Neural progenitor cell (in vitro differentiated cells): Measurements from ENCODE around the gene TANC1. TPM values are rescaled to one million over a fixed set of nuclear protein-coding genes. Genes with fewer than 3 reads are reported as not detected.

Experiments
- DNase-seq: peaks from one replicate; pipeline ENCODE4 v3.0.0-alpha.2; 2016; ENCODE audit warnings: low spot score
- H2AFZ ChIP-seq: fragments of 200-600 bp; sonication (generic); replicated peaks from 2 replicates; pipeline ENCODE4 v1.6.1; 2016; ENCODE audit warnings: antibody characterized with exemption
- H3F3A ChIP-seq: fragments of 200-600 bp; sonication (generic); 2 replicates; pipeline ENCODE4 v1.6.1; 2016; ENCODE audit warnings: antibody characterized with exemption, low read depth
- H3K27ac ChIP-seq: fragments of 200-600 bp; sonication (generic); 2 replicates; pipeline ENCODE4 v1.5.1; 2016; ENCODE audit warnings: mild to moderate bottlenecking
- H3K27me3 ChIP-seq: fragments of 200-600 bp; sonication (generic); 2 replicates; pipeline ENCODE4 v1.6.1; 2016; ENCODE audit warnings: mild to moderate bottlenecking, moderate library complexity
- H3K36me3 ChIP-seq: fragments of 200-600 bp; sonication (generic); 2 replicates; pipeline ENCODE4 v1.5.1; 2016
- H3K4me1 ChIP-seq: fragments of 200-600 bp; sonication (generic); 2 replicates; pipeline ENCODE4 v1.6.1; 2016; ENCODE audit warnings: mixed run types
- H3K4me2 ChIP-seq: fragments of 200-600 bp; sonication (generic); 2 replicates; pipeline ENCODE4 v1.6.1; 2016
- H3K4me3 ChIP-seq: fragments of 200-600 bp; sonication (generic); 2 replicates; pipeline ENCODE4 v1.5.1; 2016
- H3K79me2 ChIP-seq: fragments of 200-600 bp; sonication (generic); 2 replicates; pipeline ENCODE4 v1.6.1; 2016; ENCODE audit warnings: low read depth
- H3K9ac ChIP-seq: fragments of 200-600 bp; sonication (generic); 2 replicates; pipeline ENCODE4 v1.6.1; 2016
- H3K9me3 ChIP-seq: fragments of 200-600 bp; sonication (generic); 2 replicates; pipeline ENCODE4 v1.5.1; 2016; ENCODE audit warnings: low read depth
- H4K20me1 ChIP-seq: fragments of 200-600 bp; sonication (generic); 2 replicates; pipeline ENCODE4 v1.6.1; 2016; ENCODE audit warnings: low read depth
- H3K27ac Mint-ChIP-seq: 3 replicates; pipeline ENCODE4 v1.8.0; 2021; ENCODE audit warnings: mixed read lengths
- H3K27me3 Mint-ChIP-seq: 2 replicates; pipeline ENCODE4 v1.8.0; 2022; ENCODE audit warnings: low read depth, mild to moderate bottlenecking, inconsistent platforms, moderate library complexity, mixed read lengths; ENCODE audit not compliant: insufficient read depth
- H3K36me3 Mint-ChIP-seq: 3 replicates; pipeline ENCODE4 v1.8.0; 2021; ENCODE audit warnings: mixed read lengths
- H3K4me1 Mint-ChIP-seq: 3 replicates; pipeline ENCODE4 v1.8.0; 2021; ENCODE audit warnings: mixed read lengths
- H3K4me3 Mint-ChIP-seq: 3 replicates; pipeline ENCODE4 v1.8.0; 2021; ENCODE audit warnings: mild to moderate bottlenecking, moderate library complexity, mixed read lengths
- H3K9me3 Mint-ChIP-seq: 3 replicates; pipeline ENCODE4 v1.8.0; 2020; ENCODE audit warnings: mixed read lengths
- EZH2 ChIP-seq: fragments of 200-600 bp; sonication (generic); IDR thresholded peaks from 2 replicates; pipeline ENCODE4 v1.6.1; 2017; ENCODE audit warnings: antibody characterized with exemption, mild to moderate bottlenecking, moderate library complexity
- EZH2phosphoT487 ChIP-seq: fragments of 200-600 bp; sonication (generic); IDR thresholded peaks from 2 replicates; pipeline ENCODE4 v1.6.1; 2017; ENCODE audit warnings: antibody characterized with exemption
- total RNA-seq: library from RNA; depleted of rRNA; stranded (reverse); fragments of >200 nt; gene quantifications from 2 replicates; pipeline ENCODE4 v1.2.3, GENCODE V29; 2015; ENCODE audit warnings: low replicate concordance
- TF ChIP-seq, protein P1 (sequence below): fragments of 200-600 bp; sonication (generic); IDR thresholded peaks from 2 replicates; pipeline ENCODE4 v1.5.1; 2017; ENCODE audit warnings: antibody characterized with exemption, mild to moderate bottlenecking

The TANC1 gene
- total RNA-seq, 1 donor from 2014 or later = 11.9 TPM

DNA sequence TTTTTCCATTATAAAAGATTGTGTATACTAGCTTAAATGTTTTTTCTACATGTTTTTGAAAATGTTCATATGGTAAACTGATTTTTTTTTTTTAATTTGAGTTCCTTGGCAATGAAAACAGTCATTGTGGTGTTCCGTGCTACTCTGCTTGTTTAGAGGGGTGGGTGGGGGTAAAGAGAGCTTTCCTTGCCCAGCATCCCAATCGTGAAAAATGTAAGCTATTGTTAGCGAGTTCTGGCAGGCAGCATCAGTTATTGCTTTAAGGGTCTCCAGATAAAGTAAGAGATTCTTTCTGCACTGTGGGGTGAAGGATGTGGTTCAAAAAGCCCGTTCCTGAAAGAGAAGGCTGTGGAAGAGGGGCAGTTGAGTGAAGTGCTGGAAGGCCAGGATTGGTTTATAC, 118.4 kb downstream of the TANC1 start:
- no peak overlapping the region for H3K27ac ChIP-seq
- no peaks in the 10 kb centered on the region for H3F3A ChIP-seq
- H3K4me2 ChIP-seq = no peak overlapping the region
- Mint-ChIP-seq H3K27me3 (peaks cover 2% of the 10 kb centered on the region), H3K4me1 (peaks cover 33% of the 10 kb centered on the region), H3K27ac (no peak overlapping the region), H3K4me3 (no peak overlapping the region), H3K36me3 (peaks cover 2% of the 10 kb centered on the region), H3K9me3 (no peaks in the 10 kb centered on the region)
- no peak overlapping the region for H3K4me3 ChIP-seq
- DNase-seq = no peak
- H3K9me3 ChIP-seq = no peaks in the 10 kb centered on the region
- no peaks in the 10 kb centered on the region for H3K36me3 ChIP-seq
- H4K20me1 ChIP-seq = no peaks in the 10 kb centered on the region
- no peak overlapping the region for H2AFZ ChIP-seq
- H3K9ac ChIP-seq = no peak overlapping the region
- no peak for TF ChIP-seq EZH2
- TF ChIP-seq, protein P1, sequence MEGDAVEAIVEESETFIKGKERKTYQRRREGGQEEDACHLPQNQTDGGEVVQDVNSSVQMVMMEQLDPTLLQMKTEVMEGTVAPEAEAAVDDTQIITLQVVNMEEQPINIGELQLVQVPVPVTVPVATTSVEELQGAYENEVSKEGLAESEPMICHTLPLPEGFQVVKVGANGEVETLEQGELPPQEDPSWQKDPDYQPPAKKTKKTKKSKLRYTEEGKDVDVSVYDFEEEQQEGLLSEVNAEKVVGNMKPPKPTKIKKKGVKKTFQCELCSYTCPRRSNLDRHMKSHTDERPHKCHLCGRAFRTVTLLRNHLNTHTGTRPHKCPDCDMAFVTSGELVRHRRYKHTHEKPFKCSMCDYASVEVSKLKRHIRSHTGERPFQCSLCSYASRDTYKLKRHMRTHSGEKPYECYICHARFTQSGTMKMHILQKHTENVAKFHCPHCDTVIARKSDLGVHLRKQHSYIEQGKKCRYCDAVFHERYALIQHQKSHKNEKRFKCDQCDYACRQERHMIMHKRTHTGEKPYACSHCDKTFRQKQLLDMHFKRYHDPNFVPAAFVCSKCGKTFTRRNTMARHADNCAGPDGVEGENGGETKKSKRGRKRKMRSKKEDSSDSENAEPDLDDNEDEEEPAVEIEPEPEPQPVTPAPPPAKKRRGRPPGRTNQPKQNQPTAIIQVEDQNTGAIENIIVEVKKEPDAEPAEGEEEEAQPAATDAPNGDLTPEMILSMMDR = no peak
- TF ChIP-seq EZH2phosphoT487 = no peak
- H3K79me2 ChIP-seq = no peaks in the 10 kb centered on the region
- H3K4me1 ChIP-seq = no peaks in the 10 kb centered on the region
- H3K27me3 ChIP-seq = no peaks in the 10 kb centered on the region

DNA sequence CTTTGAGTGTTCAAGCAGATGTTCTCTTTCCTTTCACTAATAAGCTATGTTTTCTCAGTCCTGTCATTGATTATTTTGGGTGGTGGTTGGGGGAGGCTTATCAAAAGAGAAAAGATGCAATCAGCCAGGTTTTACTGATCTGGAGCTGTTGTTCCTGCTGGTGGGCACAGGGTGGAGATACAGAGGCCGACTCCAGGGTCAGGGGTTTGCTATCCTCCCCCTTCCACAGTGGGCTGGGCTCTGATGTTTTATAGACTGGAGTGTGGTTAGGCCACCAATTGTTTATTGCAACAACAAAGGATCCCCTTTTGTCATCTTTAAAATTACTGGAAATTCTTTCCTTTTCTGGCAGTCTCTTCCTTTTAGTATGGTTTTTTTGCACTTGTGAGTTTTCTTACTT, 120.5 kb downstream of the TANC1 start:
- TF ChIP-seq, protein P1 = peak; percentile 43
- no peak for TF ChIP-seq EZH2
- H3K79me2 ChIP-seq = no peaks in the 10 kb centered on the region
- no peaks in the 10 kb centered on the region for H4K20me1 ChIP-seq
- no peaks in the 10 kb centered on the region for H3K9me3 ChIP-seq
- H3K36me3 Mint-ChIP-seq = no peaks in the 10 kb centered on the region
- no peaks in the 10 kb centered on the region for H3K9me3 Mint-ChIP-seq
- peak; percentile 49 for DNase-seq
- H3K4me1 ChIP-seq = no peaks in the 10 kb centered on the region
- H3K36me3 ChIP-seq = no peaks in the 10 kb centered on the region
- H3K4me3 ChIP-seq = no peak overlapping the region
- H3K27me3 ChIP-seq = no peaks in the 10 kb centered on the region
- H3K27ac Mint-ChIP-seq = no peak overlapping the region
- no peak overlapping the region for H3K4me2 ChIP-seq
- peaks cover 2% of the 10 kb centered on the region for H3K27me3 Mint-ChIP-seq
- H3K27ac ChIP-seq = no peak overlapping the region
- H2AFZ ChIP-seq = no peak overlapping the region
- no peak overlapping the region for H3K9ac ChIP-seq
- H3F3A ChIP-seq = no peaks in the 10 kb centered on the region
- peaks cover 40% of the 10 kb centered on the region for H3K4me1 Mint-ChIP-seq
- H3K4me3 Mint-ChIP-seq = no peak overlapping the region

DNA sequence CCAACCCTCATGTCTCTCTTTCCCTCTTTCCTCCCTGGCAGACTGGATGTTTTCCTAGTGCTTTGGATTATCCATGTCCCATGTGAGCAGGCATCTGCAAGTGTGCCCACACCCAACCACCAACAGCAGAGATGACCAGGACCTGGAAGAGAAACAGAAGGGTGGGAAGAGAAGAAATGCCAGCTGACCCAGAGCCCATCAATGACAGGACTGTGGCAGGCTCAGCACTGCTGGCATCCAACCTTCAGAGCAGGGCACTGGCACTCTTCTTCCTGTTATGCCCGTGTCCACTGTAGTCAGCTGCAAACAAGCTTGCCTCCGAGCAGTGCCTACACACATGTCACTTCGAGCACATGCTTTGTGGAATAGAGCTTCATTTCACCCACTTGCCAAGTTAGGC, 121.1 kb downstream of the TANC1 start:
- Histone ChIP-seq H3K27ac (no peak overlapping the region), H3F3A (no peaks in the 10 kb centered on the region), H3K4me1 (no peaks in the 10 kb centered on the region), H3K4me2 (no peak overlapping the region), H3K79me2 (no peaks in the 10 kb centered on the region), H3K27me3 (no peaks in the 10 kb centered on the region), H2AFZ (no peak overlapping the region), H3K9me3 (no peaks in the 10 kb centered on the region), H3K36me3 (no peaks in the 10 kb centered on the region), H3K9ac (no peak overlapping the region), H3K4me3 (no peak overlapping the region), H4K20me1 (no peaks in the 10 kb centered on the region)
- no peak for DNase-seq
- TF ChIP-seq EZH2phosphoT487 = no peak
- no peak for TF ChIP-seq EZH2
- TF ChIP-seq, protein P1 = no peak
- peaks cover 2% of the 10 kb centered on the region for H3K27me3 Mint-ChIP-seq
- H3K36me3 Mint-ChIP-seq = no peaks in the 10 kb centered on the region
- H3K4me3 Mint-ChIP-seq = no peak overlapping the region
- H3K27ac Mint-ChIP-seq = no peak overlapping the region
- H3K9me3 Mint-ChIP-seq = no peaks in the 10 kb centered on the region
- peaks cover 45% of the 10 kb centered on the region for H3K4me1 Mint-ChIP-seq
